NCI-H1694 (cell line): ENCODE results near the gene TRIB2.

Source experiments
- DNase-seq: peaks from one replicate; lab custom pipeline; 2025; lab: John Stamatoyannopoulos, UW

Gene TRIB2

GRCh38 chr2:12742891-12743290 lies 26.2 kb downstream of the TRIB2 start:
- no peak for DNase-seq

DNA sequence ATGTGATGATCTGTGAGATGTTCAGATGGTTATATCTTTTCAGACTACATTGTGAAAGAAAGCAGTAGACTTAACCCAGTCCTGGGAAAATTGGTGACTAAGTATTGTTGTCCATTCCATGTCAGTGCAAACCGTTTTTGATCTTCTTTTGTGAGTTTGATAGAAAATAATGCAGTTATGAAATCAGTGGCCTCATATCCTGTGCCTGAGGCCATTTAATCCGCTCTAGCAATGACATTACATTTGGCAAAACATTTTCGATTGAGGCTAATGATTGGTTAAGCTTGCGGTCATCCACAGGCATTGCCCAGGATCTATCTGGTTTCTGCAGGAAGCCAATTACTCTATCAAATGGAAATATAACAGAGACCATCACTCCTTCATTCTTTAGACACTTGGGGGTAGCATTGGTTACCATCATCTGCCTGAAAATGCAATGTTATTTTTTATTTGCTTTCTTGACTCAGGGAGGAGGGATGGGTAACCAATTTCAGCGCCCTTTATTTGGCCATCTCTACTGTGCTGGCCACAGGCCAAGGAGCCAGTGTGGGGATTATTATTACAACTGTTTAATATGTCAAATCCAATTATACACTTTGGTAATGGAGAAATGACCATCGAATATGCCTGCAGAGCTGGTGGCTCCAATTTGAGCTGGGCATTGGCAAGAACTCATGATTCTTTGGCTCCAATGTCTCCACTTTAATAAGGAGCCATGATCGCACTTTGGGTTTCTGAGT lies 33.6 kb downstream of the TRIB2 start:
- no peak for DNase-seq

DNA sequence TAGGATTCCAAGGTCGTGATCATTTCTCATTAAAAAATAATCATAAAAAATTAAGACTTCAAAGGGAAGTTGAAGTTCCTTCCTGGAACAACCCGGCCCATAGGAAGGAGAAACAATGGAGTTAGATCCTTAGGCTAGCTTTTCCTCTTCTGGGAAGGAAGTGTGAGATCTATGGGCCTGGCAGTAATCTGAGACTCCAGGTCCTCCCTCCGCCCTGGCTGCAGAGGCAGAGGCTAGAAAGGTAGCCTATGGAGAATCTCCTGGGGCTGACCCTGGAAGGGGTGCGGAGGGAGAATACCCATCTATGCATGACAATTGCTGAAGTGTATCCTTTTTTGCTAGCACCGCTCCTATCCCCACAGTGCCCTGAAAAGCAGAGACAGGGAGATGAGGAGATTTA lies 37.9 kb downstream of the TRIB2 start:
- DNase-seq, result no peak

- no peak for DNase-seq
These were observed 38.6 kb downstream of the TRIB2 start for GRCh38 chr2:12755384-12755783.

DNA sequence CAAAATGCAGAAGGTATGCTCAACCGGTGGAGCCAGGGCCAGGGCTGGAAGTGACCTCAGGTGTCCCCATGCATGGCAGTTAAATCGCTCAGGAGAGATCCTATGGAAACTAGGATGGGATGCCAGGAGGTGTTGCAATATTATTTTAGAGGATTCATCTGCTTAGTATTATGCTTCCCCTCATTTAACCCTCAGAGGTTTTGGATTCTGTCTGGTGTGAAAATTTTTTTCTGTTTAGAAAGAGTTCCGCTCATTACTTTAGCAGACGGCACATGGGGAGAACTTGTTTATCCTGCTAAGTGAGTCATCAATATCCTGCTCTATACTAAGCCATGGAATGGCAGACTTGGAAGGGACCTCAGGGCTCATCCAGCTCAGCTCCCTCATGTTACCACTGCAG lies 42.5 kb downstream of the TRIB2 start:
- DNase-seq, result no peak

GRCh38 chr2:12761104-12761503 lies 44.4 kb downstream of the TRIB2 start:
- no peak for DNase-seq

DNA sequence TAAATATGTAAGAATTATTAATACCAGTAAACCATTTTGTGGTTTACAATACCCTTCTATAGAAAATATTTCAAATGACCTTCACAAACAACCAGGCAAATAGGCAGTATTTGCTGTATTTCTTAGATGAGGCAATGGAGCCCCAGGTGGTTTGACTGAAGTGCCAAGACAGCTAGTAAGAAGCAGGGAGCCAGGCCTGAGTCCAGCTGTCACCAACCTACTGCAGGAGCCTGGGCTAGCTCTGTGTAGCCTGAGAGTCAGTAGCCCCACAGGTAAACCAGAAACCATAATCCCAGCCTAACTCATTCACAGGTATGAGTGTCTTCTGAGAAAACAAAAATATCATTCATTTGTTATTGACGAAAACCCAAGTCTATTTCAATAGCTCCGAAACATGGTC lies 45.6 kb downstream of the TRIB2 start:
- DNase-seq, result no peak

DNA sequence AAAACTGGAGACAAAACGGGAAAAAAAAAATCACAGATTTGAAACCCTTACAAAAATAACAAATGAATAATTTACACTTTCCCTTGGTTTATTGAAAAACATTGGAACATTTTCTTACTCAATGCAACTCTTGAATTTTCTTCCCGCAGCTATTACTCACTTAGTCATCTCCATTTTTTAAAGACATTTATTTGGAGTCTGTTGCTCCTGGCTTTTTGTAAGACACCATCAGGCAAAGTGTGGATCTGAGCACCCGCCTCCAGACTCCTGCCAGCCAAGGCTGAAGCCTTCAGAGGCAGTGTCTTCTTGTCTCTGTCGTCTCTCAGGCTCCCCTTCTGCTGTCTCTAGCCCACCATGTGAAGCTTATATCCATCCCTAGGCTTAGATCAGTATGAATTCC lies 46.2 kb downstream of the TRIB2 start:
- DNase-seq, result no peak

GRCh38 chr2:12763486-12763885 lies 46.8 kb downstream of the TRIB2 start:
- DNase-seq, result no peak

- no peak for DNase-seq
These were observed 47.5 kb downstream of the TRIB2 start for GRCh38 chr2:12764075-12764730.

DNA sequence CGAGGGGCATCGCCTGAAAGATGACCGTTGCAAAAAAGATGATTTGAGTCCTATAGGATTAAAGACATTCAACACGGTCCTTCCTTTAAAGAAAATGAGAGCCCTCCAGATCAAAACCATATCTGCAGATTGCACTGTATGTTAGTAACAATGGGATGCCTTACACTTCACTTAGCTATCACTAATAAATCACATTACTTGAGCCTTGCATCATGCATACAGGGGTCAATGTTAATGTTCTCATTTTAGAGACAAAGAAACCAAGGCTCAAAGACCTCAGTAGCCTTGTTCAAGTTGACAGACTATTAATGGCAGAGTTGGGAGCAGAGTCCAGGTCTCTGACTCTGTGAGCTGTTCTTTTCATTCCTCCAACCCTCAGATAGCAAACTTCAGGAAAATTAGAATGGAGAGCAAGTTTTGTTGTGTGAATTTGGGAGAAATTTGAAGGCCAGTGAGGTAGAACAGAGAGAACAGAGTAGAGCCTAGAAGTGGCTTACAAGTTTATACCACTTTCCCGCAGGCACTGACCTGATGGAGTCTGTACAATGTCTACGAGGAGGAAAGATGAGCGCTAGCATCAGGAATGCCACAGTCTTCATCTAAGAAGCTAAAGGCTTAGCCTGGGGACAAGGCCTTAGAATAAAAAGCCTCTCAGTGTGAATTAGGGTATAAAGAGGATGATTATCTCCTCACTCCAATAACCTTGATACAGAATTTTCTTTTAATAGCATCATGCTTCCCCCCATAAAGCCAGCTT lies 48.3 kb downstream of the TRIB2 start:
- no peak for DNase-seq

GRCh38 chr2:12766421-12766879 lies 49.7 kb downstream of the TRIB2 start:
- no peak for DNase-seq

DNA sequence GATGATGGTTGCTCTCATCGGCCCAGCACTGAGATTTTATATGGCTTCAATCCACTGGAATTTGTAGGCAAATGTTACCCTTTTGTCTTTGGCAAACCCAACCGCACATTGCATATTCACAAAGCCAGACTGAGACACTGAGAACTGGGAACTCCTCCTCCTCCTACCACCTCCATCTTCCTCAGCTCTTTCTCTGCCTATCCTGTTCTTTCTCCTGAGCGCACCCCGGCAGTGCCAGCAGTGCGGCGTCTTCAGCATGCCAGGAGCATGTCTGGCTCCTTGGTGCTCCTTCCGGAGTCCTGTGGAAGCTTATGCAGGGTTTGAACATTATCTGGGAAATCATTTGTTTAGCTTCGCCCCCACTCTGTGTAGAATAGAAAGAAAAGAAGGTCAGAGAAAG lies 50.8 kb downstream of the TRIB2 start:
- no peak for DNase-seq

DNA sequence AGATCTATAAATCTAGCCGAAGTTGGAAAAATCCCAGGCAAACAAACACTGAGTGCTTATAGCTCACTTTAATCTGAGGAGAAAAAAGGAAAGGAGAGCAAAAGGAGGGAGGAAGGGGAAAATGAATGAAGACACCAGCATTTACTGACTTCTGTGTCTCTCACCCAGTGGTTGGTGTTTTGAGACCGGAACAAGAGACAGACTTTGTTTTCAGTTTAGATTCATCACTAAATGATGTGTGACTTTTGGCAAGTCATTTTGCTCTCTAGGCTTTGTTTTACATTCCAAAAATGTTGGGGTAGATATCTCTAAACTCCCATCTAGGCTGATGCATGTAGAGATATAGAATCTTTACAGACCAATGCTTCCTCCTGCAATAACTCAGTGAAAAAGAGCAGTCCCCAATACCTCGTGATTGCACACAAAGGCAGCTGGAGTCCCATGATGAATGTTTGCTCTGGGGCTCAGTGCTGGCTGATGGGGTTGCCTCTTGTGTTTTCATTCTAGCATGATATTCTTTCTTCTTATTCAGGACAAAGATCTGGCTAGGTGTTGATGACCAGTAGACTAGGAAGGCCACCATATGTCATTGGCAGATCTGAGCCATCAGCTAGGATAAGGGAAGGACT lies 51.4 kb downstream of the TRIB2 start:
- no peak for DNase-seq

GRCh38 chr2:12769492-12770105 lies 52.9 kb downstream of the TRIB2 start:
- no peak for DNase-seq

DNA sequence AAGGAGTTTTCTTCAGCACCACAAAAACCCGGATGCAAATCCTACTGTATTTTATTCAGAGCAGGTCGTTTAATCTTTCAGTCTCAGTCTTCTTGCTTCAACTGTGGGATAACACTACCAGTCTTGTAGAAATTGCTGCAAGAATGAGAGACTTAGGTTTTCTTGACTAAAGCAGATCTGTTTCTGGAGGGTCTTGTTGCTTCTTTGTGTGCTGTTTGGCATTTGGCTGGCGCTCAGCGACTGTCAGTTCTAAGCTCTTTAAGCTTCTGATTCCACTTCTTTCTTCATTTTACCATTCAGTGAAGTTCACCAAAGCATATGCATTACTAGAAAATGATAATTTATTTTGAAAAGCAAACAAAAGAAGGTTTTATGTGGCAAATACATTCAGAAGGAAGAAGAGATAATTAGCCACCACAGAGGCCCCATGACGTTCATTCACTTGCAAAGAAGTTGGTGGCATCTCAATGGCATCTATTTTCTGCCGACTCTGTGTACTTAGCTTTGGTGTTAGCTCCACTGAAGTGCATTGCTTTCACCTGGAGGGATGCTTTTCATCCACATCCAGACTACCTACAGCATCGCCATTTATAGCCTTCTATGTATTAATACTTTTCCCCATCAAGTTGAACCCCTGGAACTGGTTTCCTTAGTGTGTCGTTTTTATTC lies 53.7 kb downstream of the TRIB2 start:
- DNase-seq, result no peak

- no peak for DNase-seq
These were observed 54.4 kb downstream of the TRIB2 start for GRCh38 chr2:12771154-12771553.

DNA sequence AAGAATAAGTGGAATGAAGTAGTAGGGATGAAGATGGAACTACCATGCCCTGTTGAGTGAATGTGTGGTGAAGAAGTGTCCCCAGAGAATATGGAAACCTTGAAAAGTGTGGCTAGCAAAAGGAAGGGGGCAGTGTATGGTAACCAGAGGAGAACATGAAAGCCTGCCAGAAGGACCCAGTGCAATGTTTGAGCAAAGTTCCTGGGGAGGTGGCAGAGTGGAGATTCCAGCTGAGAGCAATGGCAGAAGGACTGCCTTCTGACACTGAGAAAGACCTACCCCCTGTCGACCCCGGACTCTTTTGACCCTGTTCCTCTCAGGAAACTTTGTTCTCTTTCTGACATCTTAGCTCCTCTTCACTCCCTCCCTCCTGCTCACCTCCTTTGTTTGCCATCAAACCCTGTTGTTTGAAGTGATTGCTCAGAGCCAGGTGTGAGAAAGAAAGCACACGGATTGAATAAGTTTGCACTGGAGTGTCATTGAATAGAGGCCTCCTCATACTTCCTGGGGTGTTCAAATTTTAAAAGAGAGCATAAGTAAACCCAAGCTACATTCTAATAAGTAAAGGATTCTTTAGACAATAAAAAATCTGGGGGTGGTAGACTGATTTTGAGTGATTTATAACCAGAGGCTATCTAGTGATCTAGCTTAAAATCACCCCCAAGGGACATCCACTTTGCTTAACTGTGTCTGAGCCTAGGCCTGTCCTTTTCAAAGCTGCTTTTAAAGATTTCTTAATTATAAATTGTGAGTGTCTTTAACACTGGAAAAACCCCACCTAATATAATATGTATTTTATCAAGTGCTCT lies 57.1 kb downstream of the TRIB2 start:
- no peak for DNase-seq

DNA sequence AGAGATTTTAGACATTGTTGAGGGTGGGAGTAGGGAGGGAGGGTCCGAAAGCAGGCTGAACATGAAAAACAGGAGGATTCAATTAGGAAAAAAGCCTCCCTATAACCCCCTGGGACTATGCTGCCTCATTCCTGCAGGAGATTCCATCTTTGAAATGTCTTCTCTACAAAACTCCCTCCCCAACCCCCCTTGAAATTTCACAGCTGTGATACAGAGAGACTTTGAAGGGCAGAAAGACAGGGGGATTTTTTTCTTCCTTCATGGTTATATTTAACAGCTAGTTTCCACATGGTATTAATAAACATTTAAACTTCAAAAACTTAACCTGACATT lies 57.6 kb downstream of the TRIB2 start:
- no peak for DNase-seq

DNA sequence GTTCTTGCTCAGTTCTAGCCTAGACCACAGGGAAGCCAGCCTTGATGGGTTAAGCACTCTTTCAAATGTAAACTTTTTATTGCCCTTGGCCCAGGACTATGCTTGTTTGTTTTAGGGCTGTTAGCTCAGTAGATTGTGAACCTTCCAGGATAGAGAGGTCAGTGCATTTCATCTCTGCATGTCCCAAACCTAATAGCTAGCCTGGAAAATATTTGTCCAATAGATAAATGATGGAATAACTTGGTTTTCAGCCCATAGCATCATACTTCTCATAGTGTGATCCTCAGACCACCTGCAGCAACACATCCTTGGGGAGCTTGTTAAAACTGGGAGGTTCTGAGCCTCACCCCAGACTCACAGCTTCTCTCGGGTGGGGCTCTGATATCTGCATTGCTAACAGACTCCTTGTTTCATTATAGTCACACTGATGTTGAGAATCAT lies 59.8 kb downstream of the TRIB2 start:
- no peak for DNase-seq

- no peak for DNase-seq
These were observed 61.6 kb downstream of the TRIB2 start for GRCh38 chr2:12778369-12778768.
